HT-29 (cell line): ENCODE results near the gene FANK1. TPM values are rescaled to one million over a fixed set of nuclear protein-coding genes. Genes with fewer than 3 reads are reported as not detected.
"Not testable (repeated sequence)": the region's sequence is repeated elsewhere in the genome, so short reads cannot be mapped to it uniquely, and the experiment has no call there.

Source experiments
- DNase-seq: peaks from one replicate; pipeline ENCODE4 v3.0.0-alpha.2; 2015; ENCODE audit warnings: low spot score
- total RNA-seq: library from RNA; depleted of rRNA; stranded (reverse); fragments of >200 nt; shearing (Covaris generic); gene quantifications from 2 replicates; pipeline ENCODE4 v1.2.3, GENCODE V29; 2014

The FANK1 gene
- total RNA-seq, 1 experiment from 2014 or later, result 4.0 TPM

- DNase-seq, result no peak
Measured at GRCh38 chr10:126021833-126022500, 125.6 kb downstream of the FANK1 start.

- no peak for DNase-seq
Measured at GRCh38 chr10:126022841-126023240, 126.5 kb downstream of the FANK1 start.

- no peak for DNase-seq
Measured at GRCh38 chr10:126027692-126028091, 131.3 kb downstream of the FANK1 start.

- DNase-seq, result no peak
Measured at GRCh38 chr10:126029999-126030398, 133.6 kb downstream of the FANK1 start.

- DNase-seq, result no peak
Measured at GRCh38 chr10:126034586-126034985, 138.2 kb downstream of the FANK1 start.

- no peak for DNase-seq
Measured at GRCh38 chr10:126036515-126036914, 140.2 kb downstream of the FANK1 start.

- no peak for DNase-seq
Measured at GRCh38 chr10:126037946-126038345, 141.6 kb downstream of the FANK1 start.

GRCh38 chr10:126041117-126041516, 144.8 kb downstream of the FANK1 start:
- DNase-seq, result no peak

- peak; percentile 33 for DNase-seq
Measured at GRCh38 chr10:126041804-126042231, 145.5 kb downstream of the FANK1 start.

- no peak for DNase-seq
Measured at GRCh38 chr10:126042354-126042753, 146.0 kb downstream of the FANK1 start.

GRCh38 chr10:126042906-126043305, 146.5 kb downstream of the FANK1 start:
- no peak for DNase-seq

GRCh38 chr10:126043389-126043788, 147.0 kb downstream of the FANK1 start:
- no peak for DNase-seq

GRCh38 chr10:126045861-126046260, 149.5 kb downstream of the FANK1 start:
- no peak for DNase-seq

- DNase-seq, result no peak
Measured at GRCh38 chr10:126046831-126047230, 150.5 kb downstream of the FANK1 start.

GRCh38 chr10:126047749-126048148, 151.4 kb downstream of the FANK1 start:
- DNase-seq, result not testable (repeated sequence)

GRCh38 chr10:126049759-126050700, 153.7 kb downstream of the FANK1 start:
- no peak for DNase-seq

GRCh38 chr10:126052171-126052570, 155.8 kb downstream of the FANK1 start:
- DNase-seq, result no peak

GRCh38 chr10:126054191-126054590, 157.8 kb downstream of the FANK1 start:
- no peak for DNase-seq

GRCh38 chr10:126057494-126057893, 161.1 kb downstream of the FANK1 start:
- no peak for DNase-seq

- DNase-seq, result no peak
Measured at GRCh38 chr10:126058104-126058503, 161.7 kb downstream of the FANK1 start.

- DNase-seq, result no peak
Measured at GRCh38 chr10:126058507-126058906, 162.1 kb downstream of the FANK1 start.
